NB4 (cell line): ENCODE data around the gene LIPG.

ENCODE experiments used
- DNase-seq: peaks from one replicate; pipeline ENCODE4 v3.0.0; 2010; ENCODE audit warnings: low read depth
- H3K4me3 ChIP-seq: one replicate; pipeline ENCODE4 v1.5.1; 2011; ENCODE audit warnings: mild to moderate bottlenecking, low read depth, low read length, moderate library complexity
- CTCF ChIP-seq: IDR thresholded peaks from one replicate; pipeline ENCODE4 v1.5.1; 2012; ENCODE audit warnings: low read depth, low read length
- MAX ChIP-seq: IDR thresholded peaks from 2 replicates; pipeline ENCODE4 v1.6.1; 2011; ENCODE audit warnings: low read depth, low read length
- MYC ChIP-seq: IDR thresholded peaks from 2 replicates; pipeline ENCODE4 v1.6.1; 2011; ENCODE audit warnings: low read depth, low read length
- POLR2A ChIP-seq: IDR thresholded peaks from 2 replicates; pipeline ENCODE4 v1.6.1; 2011; ENCODE audit warnings: mild to moderate bottlenecking; ENCODE audit not compliant: insufficient read length; ENCODE audit errors: extremely low read depth

The LIPG gene

GRCh38 chr18:49565101-49565500 is 3.2 kb downstream of the LIPG start:
- H3K4me3 ChIP-seq = no peak overlapping the region
- DNase-seq = no peak
- TF ChIP-seq MYC (no peak), CTCF (no peak), POLR2A (no peak), MAX (no peak)

- TF ChIP-seq MYC = no peak
- TF ChIP-seq MAX = no peak
- TF ChIP-seq CTCF = no peak
- TF ChIP-seq POLR2A = no peak
- no peak for DNase-seq
- H3K4me3 ChIP-seq = no peak overlapping the region
Measured at GRCh38 chr18:49565612-49566011, 3.8 kb downstream of the LIPG start.

- no peak for DNase-seq
- H3K4me3 ChIP-seq = no peak overlapping the region
- no peak for TF ChIP-seq CTCF
- no peak for TF ChIP-seq MYC
- no peak for TF ChIP-seq POLR2A
- TF ChIP-seq MAX = no peak
Measured at GRCh38 chr18:49566217-49566770, 4.4 kb downstream of the LIPG start.

- no peak for DNase-seq
- H3K4me3 ChIP-seq = no peak overlapping the region
- TF ChIP-seq POLR2A = no peak
- TF ChIP-seq CTCF = no peak
- no peak for TF ChIP-seq MAX
- TF ChIP-seq MYC = no peak
Measured at GRCh38 chr18:49566985-49567384, 5.1 kb downstream of the LIPG start.

GRCh38 chr18:49569724-49570123 is 7.9 kb downstream of the LIPG start:
- TF ChIP-seq CTCF (no peak), MAX (no peak), POLR2A (no peak), MYC (no peak)
- no peak for DNase-seq
- no peak overlapping the region for H3K4me3 ChIP-seq
